IPS-NIHi7 (cell line): Measurements from ENCODE around the gene FTO.

Experiments
- DNase-seq: peaks from one replicate; pipeline ENCODE4 v3.0.0; 2012; ENCODE audit warnings: mixed read lengths; ENCODE audit errors: extremely low spot score

The FTO gene

GRCh38 chr16:53960954-53961616, 257.1 kb downstream of the FTO start:
- no peak for DNase-seq

GRCh38 chr16:53962041-53962440, 258.1 kb downstream of the FTO start:
- DNase-seq: no peak

- no peak for DNase-seq
These were observed 260.3 kb downstream of the FTO start for GRCh38 chr16:53964145-53964790.

- no peak for DNase-seq
These were observed 263.0 kb downstream of the FTO start for GRCh38 chr16:53966821-53967571.

GRCh38 chr16:53967572-53967971, 263.6 kb downstream of the FTO start:
- no peak for DNase-seq

- no peak for DNase-seq
These were observed 264.5 kb downstream of the FTO start for GRCh38 chr16:53968454-53968853.

- no peak for DNase-seq
These were observed 264.9 kb downstream of the FTO start for GRCh38 chr16:53968896-53969295.

- DNase-seq: no peak
These were observed 267.7 kb downstream of the FTO start for GRCh38 chr16:53971616-53972015.

GRCh38 chr16:53973021-53973420, 269.1 kb downstream of the FTO start:
- DNase-seq: no peak

- DNase-seq: no peak
These were observed 270.6 kb downstream of the FTO start for GRCh38 chr16:53974484-53975080.

GRCh38 chr16:53980675-53981074, 276.7 kb downstream of the FTO start:
- DNase-seq: no peak

GRCh38 chr16:53982631-53983042, 278.7 kb downstream of the FTO start:
- DNase-seq: no peak

GRCh38 chr16:53984936-53985335, 281.0 kb downstream of the FTO start:
- no peak for DNase-seq

- no peak for DNase-seq
These were observed 281.9 kb downstream of the FTO start for GRCh38 chr16:53985861-53986260.

GRCh38 chr16:53986793-53987192, 282.8 kb downstream of the FTO start:
- no peak for DNase-seq

- no peak for DNase-seq
These were observed 284.2 kb downstream of the FTO start for GRCh38 chr16:53988136-53988535.

GRCh38 chr16:53989597-53989996, 285.6 kb downstream of the FTO start:
- DNase-seq: no peak

GRCh38 chr16:53991754-53992378, 287.9 kb downstream of the FTO start:
- DNase-seq: no peak

GRCh38 chr16:53995378-53995777, 291.4 kb downstream of the FTO start:
- no peak for DNase-seq

- DNase-seq: no peak
These were observed 293.0 kb downstream of the FTO start for GRCh38 chr16:53996961-53997360.

- no peak for DNase-seq
These were observed 294.3 kb downstream of the FTO start for GRCh38 chr16:53998024-53998810.
